CD4-positive, alpha-beta T cell (primary cell): ENCODE measurements around the gene KCNN4. TPM values are rescaled to one million over a fixed set of nuclear protein-coding genes. Genes with fewer than 3 reads are reported as not detected.
A peak's percentile ranks its signal among the peaks of the same experiment; 100 is the strongest.

Source experiments
- ATAC-seq: fragments of 200-7000 bp; cut with Tn5 transposase; one replicate; pipeline ENCODE4 v1.10.0; 2022; ENCODE audit warnings: mild to moderate bottlenecking; ENCODE audit not compliant: poor library complexity
- CTCF ChIA-PET: fragments of 350-600 bp; sonication (Branson Sonifier 250); formaldehyde crosslinking; loops from one replicate; lab custom pipeline; 2021; ENCODE audit warnings: antibody characterized with exemption, inconsistent platforms; lab: Charles Lee
- POLR2A ChIA-PET: fragments of 350-600 bp; sonication (Branson Sonifier 250); formaldehyde crosslinking; loops from one replicate; lab custom pipeline; 2021; ENCODE audit warnings: antibody characterized with exemption, inconsistent platforms; lab: Charles Lee
- DNase-seq, 14 experiments: peaks; one replicate each; pipeline ENCODE4 v3.0.0-alpha.2; 2013 to 2020; ENCODE audit warnings: mixed read lengths in 2 of 14
- H3K27ac ChIP-seq, 2 donors: one replicate each; pipeline versions ENCODE4 v1.5.1 to v1.7.0; 2013; ENCODE audit warnings: low read length in 2 of 2, low read depth in 1 of 2, mild to moderate bottlenecking in 1 of 2
- H3K27me3 ChIP-seq, 2 experiments: 1 replicate in 1 of 2; 2 replicates in 1 of 2; pipeline versions ENCODE4 v1.6.1 to v1.7.0; 2013; ENCODE audit warnings: low read length in 2 of 2, control low read depth in 1 of 2, mild to moderate bottlenecking in 1 of 2, moderate library complexity in 1 of 2; ENCODE audit not compliant: insufficient read depth in 2 of 2, control insufficient read depth in 1 of 2
- H3K36me3 ChIP-seq: one replicate; pipeline ENCODE4 v1.6.1; 2013; ENCODE audit warnings: low read length, control low read depth; ENCODE audit not compliant: insufficient read depth
- H3K4me1 ChIP-seq: one replicate; pipeline ENCODE4 v1.6.1; 2013; ENCODE audit warnings: low read length, control low read depth; ENCODE audit not compliant: insufficient read depth
- H3K4me3 ChIP-seq: one replicate; pipeline ENCODE4 v1.5.1; 2013; ENCODE audit warnings: mild to moderate bottlenecking, low read length, moderate library complexity
- H3K9me3 ChIP-seq, 2 experiments: 1 replicate in 1 of 2; 2 replicates in 1 of 2; pipeline versions ENCODE4 v1.6.1 to v1.7.0; 2013; ENCODE audit warnings: low read length in 2 of 2, mild to moderate bottlenecking in 2 of 2, control low read depth in 1 of 2, moderate library complexity in 1 of 2; ENCODE audit not compliant: control insufficient read depth in 1 of 2, insufficient read depth in 1 of 2
- H3K27ac Mint-ChIP-seq: one replicate; pipeline ENCODE4 v1.8.0; 2020; ENCODE audit warnings: mixed read lengths
- H3K27me3 Mint-ChIP-seq: one replicate; pipeline ENCODE4 v1.8.0; 2021; ENCODE audit warnings: mixed read lengths
- H3K36me3 Mint-ChIP-seq: one replicate; pipeline ENCODE4 v1.8.0; 2021; ENCODE audit warnings: low read depth, mixed read lengths
- H3K4me1 Mint-ChIP-seq: one replicate; pipeline ENCODE4 v1.8.0; 2021; ENCODE audit warnings: low read depth, mixed read lengths
- H3K4me3 Mint-ChIP-seq: one replicate; pipeline ENCODE4 v1.8.0; 2020; ENCODE audit warnings: mild to moderate bottlenecking, mixed read lengths
- H3K9me3 Mint-ChIP-seq: one replicate; pipeline ENCODE4 v1.8.0; 2020; ENCODE audit warnings: mixed read lengths
- CTCF ChIP-seq: fragments of 200-600 bp; IDR thresholded peaks from one replicate; pipeline ENCODE4 v1.8.0; 2022; ENCODE audit warnings: antibody characterized with exemption, mild to moderate bottlenecking
- intact Hi-C, 2 experiments: fragments of 100-400 bp; cut with DNase I in 1 of 2; cut with micrococcal nuclease in 1 of 2; formaldehyde crosslinking; loops; one replicate each; pipeline versions ENCODE4 v1.15.1 to v1.9.0; 2023 to 2025; cut with DNase I, micrococcal nuclease
- total RNA-seq, 174 experiments: library from RNA in 2 of 174; stranded (reverse) in 2 of 174; gene quantifications; one replicate each; pipeline ENCODE4 v1.2.3 and lab custom pipeline; 2021 to 2026

Gene KCNN4
- total RNA-seq, 2 experiments from 2014 or later = 9.7 to 10.4 TPM

DNA sequence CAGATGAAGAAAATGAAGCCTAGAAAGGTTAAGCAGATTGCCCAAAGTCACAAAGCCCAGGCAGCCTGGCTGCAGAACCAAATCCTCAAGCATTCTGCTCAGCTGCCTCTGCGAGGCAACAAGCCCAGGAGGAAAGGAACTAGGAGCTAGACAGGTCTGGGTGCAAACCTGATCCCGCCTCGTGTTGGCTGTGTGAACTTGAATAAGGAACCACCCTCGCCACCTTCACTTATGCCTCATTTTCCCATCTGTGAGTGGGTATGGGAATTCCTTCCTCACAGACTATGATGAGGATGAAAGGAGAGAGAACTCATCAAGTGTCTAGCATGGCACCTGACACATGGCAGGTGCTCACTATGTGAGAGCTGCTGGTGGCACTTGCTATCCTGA is 32.6 kb downstream of the KCNN4 start:
- Histone ChIP-seq H3K9me3 (no peaks in the 10 kb centered on the region), H3K4me1 (peaks cover 22% of the 10 kb centered on the region), H3K27ac (no peak overlapping the region), H3K4me3 (no peak overlapping the region), H3K36me3 (peaks cover 77% of the 10 kb centered on the region), H3K27me3 (no peaks in the 10 kb centered on the region)
- Mint-ChIP-seq H3K4me3 (no peak overlapping the region), H3K4me1 (peaks cover 31% of the 10 kb centered on the region), H3K27ac (no peak overlapping the region), H3K36me3 (peaks cover 79% of the 10 kb centered on the region), H3K27me3 (no peaks in the 10 kb centered on the region), H3K9me3 (no peaks in the 10 kb centered on the region)
- ChIA-PET CTCF (no interaction called here), POLR2A (no interaction called here)
- DNase-seq (no peak), ATAC-seq (no peak)
- TF ChIP-seq CTCF = no peak
- intact Hi-C loops = no loop called here

DNA sequence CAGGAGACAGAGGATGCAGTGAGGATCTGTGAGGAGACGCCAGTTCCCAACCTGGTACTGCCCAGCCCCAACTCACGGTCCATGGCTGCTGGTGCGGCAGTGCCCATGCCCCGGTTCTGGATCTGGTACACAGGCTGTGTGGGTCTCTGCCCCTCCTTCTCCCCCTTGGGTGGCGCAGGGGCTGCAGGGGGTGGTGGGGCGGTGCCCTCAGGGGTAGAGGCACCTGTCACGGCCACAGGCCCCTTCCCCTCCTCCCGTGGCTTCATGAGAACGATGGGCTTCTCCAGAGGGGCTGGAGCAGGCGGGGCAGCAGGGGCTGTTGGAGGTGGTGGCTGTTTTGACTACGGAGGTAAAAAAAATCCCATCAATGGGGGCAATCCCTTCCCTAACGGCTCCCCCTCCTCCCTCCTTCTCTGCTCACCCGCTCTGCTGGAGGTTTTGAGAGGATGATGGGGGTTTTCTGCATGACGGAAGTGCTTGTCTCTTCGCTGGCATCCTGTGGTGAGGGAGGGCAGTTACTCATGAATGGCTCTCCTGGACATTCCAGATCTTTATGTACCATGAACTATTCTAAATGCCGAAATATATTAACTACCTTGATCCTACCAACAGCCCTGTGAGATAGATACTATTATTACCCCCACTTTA is 33.1 kb downstream of the KCNN4 start:
- Histone ChIP-seq H3K27ac (no peak overlapping the region), H3K4me1 (peaks cover 17% of the 10 kb centered on the region), H3K36me3 (peaks cover 82% of the 10 kb centered on the region), H3K27me3 (no peaks in the 10 kb centered on the region), H3K4me3 (no peak overlapping the region), H3K9me3 (no peaks in the 10 kb centered on the region)
- DNase-seq (peak in 3 of 14 experiments; percentile 46 to 66 (median 50)), ATAC-seq (no peak)
- no peaks in the 10 kb centered on the region for H3K9me3 Mint-ChIP-seq
- TF ChIP-seq CTCF = no peak
- CTCF ChIA-PET = interaction anchor here (3.3 kb wide), 1 partner anchor 37 kb away, joined by 40 read pairs; no protein-coding TSS in a partner anchor
- POLR2A ChIA-PET = no interaction called here
- H3K36me3 Mint-ChIP-seq = peaks cover 79% of the 10 kb centered on the region
- intact Hi-C loops = no loop called here
- H3K4me3 Mint-ChIP-seq = no peak overlapping the region
- H3K27me3 Mint-ChIP-seq = no peaks in the 10 kb centered on the region
- peaks cover 26% of the 10 kb centered on the region for H3K4me1 Mint-ChIP-seq
- no peak overlapping the region for H3K27ac Mint-ChIP-seq

- no peaks in the 10 kb centered on the region for H3K27me3 Mint-ChIP-seq
- ATAC-seq (no peak), DNase-seq (no peak)
- intact Hi-C loops = loop anchor here in 1 of 2 experiments (5.0 kb wide), 1 partner anchor 71 kb away; the partner anchor contains the start of gene PLAUR
- POLR2A ChIA-PET = interaction anchor here (0.6 kb wide), 1 partner anchor 42 kb away, joined by 3 read pairs; no protein-coding TSS in a partner anchor
- CTCF ChIA-PET = interaction anchor here (0.7 to 3.6 kb wide), 3 partner anchors 33 to 66 kb away, joined by 3 to 41 read pairs (median 4); no protein-coding TSS in a partner anchor
- H3K27ac Mint-ChIP-seq = no peak overlapping the region
- peaks cover 85% of the 10 kb centered on the region for H3K36me3 Mint-ChIP-seq
- no peak overlapping the region for H3K27ac ChIP-seq
- no peak overlapping the region for H3K4me3 ChIP-seq
- H3K9me3 ChIP-seq = no peaks in the 10 kb centered on the region
- TF ChIP-seq CTCF = no peak
- H3K4me1 ChIP-seq = peaks cover 15% of the 10 kb centered on the region
- H3K4me3 Mint-ChIP-seq = no peak overlapping the region
- peaks cover 9% of the 10 kb centered on the region for H3K4me1 Mint-ChIP-seq
- H3K27me3 ChIP-seq = no peaks in the 10 kb centered on the region
- H3K9me3 Mint-ChIP-seq = no peaks in the 10 kb centered on the region
- H3K36me3 ChIP-seq = peaks cover 89% of the 10 kb centered on the region
These were observed 37.7 kb downstream of the KCNN4 start for GRCh38 chr19:43743059-43743458.
